ENCODE data around the gene ACSM2A. TPM values are rescaled to one million over a fixed set of nuclear protein-coding genes. Genes with fewer than 3 reads are reported as not detected.

ACSM2A gene
- total and polyA plus RNA-seq, 9 of the 15 experiments (the other 6 are each of a cell fraction or from before 2014, with no cell fraction given), result 0.09 TPM; not detected in 8

DNA sequence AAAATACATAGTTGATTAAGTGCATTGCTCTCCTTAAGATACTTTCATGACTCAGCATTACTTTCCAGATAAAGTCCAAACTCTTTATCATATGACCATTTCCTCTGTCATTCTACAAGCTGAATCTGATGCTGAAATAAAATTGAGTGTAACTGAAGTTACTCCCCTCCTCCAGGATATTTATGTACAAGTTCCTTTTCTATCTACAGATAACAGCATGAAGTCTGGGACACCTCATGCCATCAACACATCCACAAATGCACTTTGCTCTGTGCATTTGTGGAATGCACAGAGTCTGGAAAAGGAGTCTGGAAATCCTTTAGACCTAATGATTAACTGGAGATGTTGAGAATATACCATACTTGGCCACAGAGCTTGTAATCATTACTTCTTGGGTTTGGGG lies 64.4 kb downstream of the ACSM2A start (continued):
- TF ChIP-seq, protein P1, sequence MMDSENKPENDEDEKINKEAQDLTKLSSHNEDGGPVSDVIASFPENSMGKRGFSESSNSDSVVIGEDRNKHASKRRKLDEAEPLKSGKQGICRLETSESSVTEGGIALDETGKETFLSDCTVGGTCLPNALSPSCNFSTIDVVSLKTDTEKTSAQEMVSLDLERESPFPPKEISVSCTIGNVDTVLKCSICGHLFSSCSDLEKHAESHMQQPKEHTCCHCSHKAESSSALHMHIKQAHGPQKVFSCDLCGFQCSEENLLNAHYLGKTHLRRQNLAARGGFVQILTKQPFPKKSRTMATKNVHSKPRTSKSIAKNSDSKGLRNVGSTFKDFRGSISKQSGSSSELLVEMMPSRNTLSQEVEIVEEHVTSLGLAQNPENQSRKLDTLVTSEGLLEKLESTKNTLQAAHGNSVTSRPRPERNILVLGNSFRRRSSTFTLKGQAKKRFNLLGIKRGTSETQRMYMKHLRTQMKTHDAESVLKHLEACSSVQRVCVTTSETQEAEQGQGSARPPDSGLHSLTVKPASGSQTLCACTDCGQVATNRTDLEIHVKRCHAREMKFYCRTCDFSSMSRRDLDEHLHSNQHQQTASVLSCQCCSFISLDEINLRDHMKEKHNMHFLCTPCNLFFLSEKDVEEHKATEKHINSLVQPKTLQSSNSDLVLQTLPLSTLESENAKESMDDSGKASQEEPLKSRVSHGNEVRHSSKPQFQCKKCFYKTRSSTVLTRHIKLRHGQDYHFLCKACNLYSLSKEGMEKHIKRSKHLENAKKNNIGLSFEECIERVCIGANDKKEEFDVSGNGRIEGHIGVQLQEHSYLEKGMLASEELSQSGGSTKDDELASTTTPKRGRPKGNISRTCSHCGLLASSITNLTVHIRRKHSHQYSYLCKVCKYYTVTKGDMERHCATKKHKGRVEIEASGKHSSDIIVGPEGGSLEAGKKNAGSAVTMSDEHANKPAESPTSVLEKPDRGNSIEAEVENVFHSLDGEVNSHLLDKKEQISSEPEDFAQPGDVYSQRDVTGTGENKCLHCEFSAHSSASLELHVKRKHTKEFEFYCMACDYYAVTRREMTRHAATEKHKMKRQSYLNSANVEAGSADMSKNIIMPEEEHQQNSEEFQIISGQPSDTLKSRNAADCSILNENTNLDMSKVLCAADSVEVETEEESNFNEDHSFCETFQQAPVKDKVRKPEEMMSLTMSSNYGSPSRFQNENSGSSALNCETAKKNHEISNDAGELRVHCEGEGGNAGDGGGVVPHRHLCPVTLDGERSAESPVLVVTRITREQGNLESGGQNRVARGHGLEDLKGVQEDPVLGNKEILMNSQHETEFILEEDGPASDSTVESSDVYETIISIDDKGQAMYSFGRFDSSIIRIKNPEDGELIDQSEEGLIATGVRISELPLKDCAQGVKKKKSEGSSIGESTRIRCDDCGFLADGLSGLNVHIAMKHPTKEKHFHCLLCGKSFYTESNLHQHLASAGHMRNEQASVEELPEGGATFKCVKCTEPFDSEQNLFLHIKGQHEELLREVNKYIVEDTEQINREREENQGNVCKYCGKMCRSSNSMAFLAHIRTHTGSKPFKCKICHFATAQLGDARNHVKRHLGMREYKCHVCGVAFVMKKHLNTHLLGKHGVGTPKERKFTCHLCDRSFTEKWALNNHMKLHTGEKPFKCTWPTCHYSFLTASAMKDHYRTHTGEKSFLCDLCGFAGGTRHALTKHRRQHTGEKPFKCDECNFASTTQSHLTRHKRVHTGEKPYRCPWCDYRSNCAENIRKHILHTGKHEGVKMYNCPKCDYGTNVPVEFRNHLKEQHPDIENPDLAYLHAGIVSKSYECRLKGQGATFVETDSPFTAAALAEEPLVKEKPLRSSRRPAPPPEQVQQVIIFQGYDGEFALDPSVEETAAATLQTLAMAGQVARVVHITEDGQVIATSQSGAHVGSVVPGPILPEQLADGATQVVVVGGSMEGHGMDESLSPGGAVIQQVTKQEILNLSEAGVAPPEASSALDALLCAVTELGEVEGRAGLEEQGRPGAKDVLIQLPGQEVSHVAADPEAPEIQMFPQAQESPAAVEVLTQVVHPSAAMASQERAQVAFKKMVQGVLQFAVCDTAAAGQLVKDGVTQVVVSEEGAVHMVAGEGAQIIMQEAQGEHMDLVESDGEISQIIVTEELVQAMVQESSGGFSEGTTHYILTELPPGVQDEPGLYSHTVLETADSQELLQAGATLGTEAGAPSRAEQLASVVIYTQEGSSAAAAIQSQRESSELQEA (IDR thresholded peaks at IDR 0.05; ENCODE audit: low read depth), result no peak
- no peak for TF ChIP-seq SIN3B (IDR thresholded peaks at IDR 0.05; ENCODE audit: low read depth)
- no peak for TF ChIP-seq HNRNPLL (IDR thresholded peaks at IDR 0.05; ENCODE audit: low read depth, low read length, poor library complexity, severe bottlenecking)
- no peak for TF ChIP-seq PHF20 (IDR thresholded peaks at IDR 0.05; ENCODE audit: partially characterized antibody)
- TF ChIP-seq NFE2L1 (tag; IDR thresholded peaks at IDR 0.05; ENCODE audit: borderline replicate concordance, low read depth), result peak; percentile 24; the same call in 1 of the 2 replicates
- peak; percentile 50; the same call in 1 of the 2 replicates for TF ChIP-seq MAFK (IDR thresholded peaks at IDR 0.05; ENCODE audit: low read length)
- peak; percentile 64; the same call in 1 of the 2 replicates for TF ChIP-seq MAFF (IDR thresholded peaks at IDR 0.05; ENCODE audit: low read length)
- TF ChIP-seq CBFA2T2 (conservative IDR thresholded peaks at IDR 0.05), result no peak
- peak; percentile 50; the same call in 1 of the 2 replicates for TF ChIP-seq C11orf30 (IDR thresholded peaks at IDR 0.05; ENCODE audit: low read depth)
- TF ChIP-seq L3MBTL2 (IDR thresholded peaks at IDR 0.05), result no peak
- no peak for TF ChIP-seq RUNX1 (IDR thresholded peaks at IDR 0.05; ENCODE audit: low read depth)
- no peak for TF ChIP-seq ZNF263 (CRISPR knock-in tag; IDR thresholded peaks at IDR 0.05; ENCODE audit: borderline replicate concordance)
- TF ChIP-seq ZNF316 (IDR thresholded peaks at IDR 0.05), result peak; percentile 77
- TF ChIP-seq, protein P2, sequence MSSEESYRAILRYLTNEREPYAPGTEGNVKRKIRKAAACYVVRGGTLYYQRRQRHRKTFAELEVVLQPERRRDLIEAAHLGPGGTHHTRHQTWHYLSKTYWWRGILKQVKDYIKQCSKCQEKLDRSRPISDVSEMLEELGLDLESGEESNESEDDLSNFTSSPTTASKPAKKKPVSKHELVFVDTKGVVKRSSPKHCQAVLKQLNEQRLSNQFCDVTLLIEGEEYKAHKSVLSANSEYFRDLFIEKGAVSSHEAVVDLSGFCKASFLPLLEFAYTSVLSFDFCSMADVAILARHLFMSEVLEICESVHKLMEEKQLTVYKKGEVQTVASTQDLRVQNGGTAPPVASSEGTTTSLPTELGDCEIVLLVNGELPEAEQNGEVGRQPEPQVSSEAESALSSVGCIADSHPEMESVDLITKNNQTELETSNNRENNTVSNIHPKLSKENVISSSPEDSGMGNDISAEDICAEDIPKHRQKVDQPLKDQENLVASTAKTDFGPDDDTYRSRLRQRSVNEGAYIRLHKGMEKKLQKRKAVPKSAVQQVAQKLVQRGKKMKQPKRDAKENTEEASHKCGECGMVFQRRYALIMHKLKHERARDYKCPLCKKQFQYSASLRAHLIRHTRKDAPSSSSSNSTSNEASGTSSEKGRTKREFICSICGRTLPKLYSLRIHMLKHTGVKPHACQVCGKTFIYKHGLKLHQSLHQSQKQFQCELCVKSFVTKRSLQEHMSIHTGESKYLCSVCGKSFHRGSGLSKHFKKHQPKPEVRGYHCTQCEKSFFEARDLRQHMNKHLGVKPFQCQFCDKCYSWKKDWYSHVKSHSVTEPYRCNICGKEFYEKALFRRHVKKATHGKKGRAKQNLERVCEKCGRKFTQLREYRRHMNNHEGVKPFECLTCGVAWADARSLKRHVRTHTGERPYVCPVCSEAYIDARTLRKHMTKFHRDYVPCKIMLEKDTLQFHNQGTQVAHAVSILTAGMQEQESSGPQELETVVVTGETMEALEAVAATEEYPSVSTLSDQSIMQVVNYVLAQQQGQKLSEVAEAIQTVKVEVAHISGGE (CRISPR knock-in tag; IDR thresholded peaks at IDR 0.05), result no peak
- no peak for TF ChIP-seq ZNF445 (CRISPR knock-in tag; IDR thresholded peaks at IDR 0.05; ENCODE audit: low read depth)
- no peak for TF ChIP-seq HSF4 (CRISPR knock-in tag; IDR thresholded peaks at IDR 0.05; ENCODE audit: borderline replicate concordance)
- TF ChIP-seq E2F3 (CRISPR knock-in tag; IDR thresholded peaks at IDR 0.05), result no peak
- TF ChIP-seq SRSF9 (IDR thresholded peaks at IDR 0.05; ENCODE audit: borderline replicate concordance, low read depth, low read length), result no peak

All from K562 (cell line).